IMR-90 (cell line): Measurements from ENCODE around the gene COLEC11. TPM values are rescaled to one million over a fixed set of nuclear protein-coding genes. Genes with fewer than 3 reads are reported as not detected.

ENCODE experiments used
- ATAC-seq: fragments of 200-7000 bp; cut with Tn5 transposase; 2 replicates; pipeline ENCODE4 v1.9.1; 2020; ENCODE audit warnings: low read depth, mild to moderate bottlenecking, moderate library complexity
- BruUV-seq: library from RNA; stranded (reverse); fragments of 400-500 nt; replicated peaks from 2 replicates; lab custom pipeline; 2021; lab: Mats Ljungman, UMichigan
- CTCF ChIA-PET: fragments of 300-600 bp; formaldehyde crosslinking; extraction: SDS; loops from one replicate; lab custom pipeline; 2021; ENCODE audit warnings: antibody characterized with exemption; lab: Yijun Ruan, JAX
- POLR2A ChIA-PET: fragments of 300-600 bp; sonication (Branson Sonifier 250); formaldehyde crosslinking; loops from one replicate; lab custom pipeline; 2022; ENCODE audit warnings: antibody characterized with exemption; ENCODE audit not compliant: unreplicated experiment; lab: Charles Lee
- DNase-seq: peaks from one replicate; pipeline ENCODE4 v3.0.0; 2013
- H2AFZ ChIP-seq: replicated peaks from 2 replicates; pipeline ENCODE3; 2013; ENCODE audit warnings: low read length, mild to moderate bottlenecking; ENCODE audit not compliant: poor library complexity
- H2AK5ac ChIP-seq: 2 replicates; pipeline ENCODE4 v1.6.1; 2013; ENCODE audit warnings: low read depth, low read length, inconsistent platforms
- H2AK9ac ChIP-seq: replicated peaks from 2 replicates; pipeline ENCODE3; 2013; ENCODE audit warnings: mild to moderate bottlenecking, low read depth, low read length, moderate library complexity; ENCODE audit not compliant: poor library complexity
- H2BK120ac ChIP-seq: 2 replicates; pipeline ENCODE4 v1.6.1; 2013; ENCODE audit warnings: low read depth, low read length, inconsistent platforms
- H2BK15ac ChIP-seq: 3 replicates; pipeline ENCODE4 v1.6.1; 2013; ENCODE audit warnings: low read depth, low read length, inconsistent platforms
- H2BK20ac ChIP-seq: 2 replicates; pipeline ENCODE4 v1.6.1; 2013; ENCODE audit warnings: low read depth, mild to moderate bottlenecking, inconsistent platforms, low read length, moderate library complexity
- H2BK5ac ChIP-seq: 2 replicates; pipeline ENCODE4 v1.6.1; 2013; ENCODE audit warnings: mild to moderate bottlenecking, low read depth, low read length, inconsistent platforms; ENCODE audit not compliant: poor library complexity, severe bottlenecking
- H3K14ac ChIP-seq: replicated peaks from 2 replicates; pipeline ENCODE4 v1.6.1; 2013; ENCODE audit warnings: low read depth, low read length, inconsistent platforms
- H3K18ac ChIP-seq: 2 replicates; pipeline ENCODE4 v1.6.1; 2013; ENCODE audit warnings: low read depth, low read length, control low read depth
- H3K23ac ChIP-seq: 2 replicates; pipeline ENCODE4 v1.6.1; 2013; ENCODE audit warnings: low read depth, low read length, inconsistent platforms
- H3K27ac ChIP-seq: 2 replicates; pipeline ENCODE4 v1.5.1; 2013; ENCODE audit warnings: mild to moderate bottlenecking, control low read depth, low read length; ENCODE audit not compliant: insufficient read depth
- H3K27me3 ChIP-seq: 2 replicates; pipeline ENCODE4 v1.6.1; 2013; ENCODE audit warnings: low read length; ENCODE audit not compliant: control insufficient read depth, insufficient read depth
- H3K36me3 ChIP-seq: 2 replicates; pipeline ENCODE4 v1.6.1; 2013; ENCODE audit warnings: low read length, mixed read lengths; ENCODE audit not compliant: control insufficient read depth, insufficient read depth
- H3K4ac ChIP-seq: 2 replicates; pipeline ENCODE4 v1.6.1; 2013; ENCODE audit warnings: low read depth, low read length, inconsistent platforms
- H3K4me1 ChIP-seq: 2 replicates; pipeline ENCODE4 v1.6.1; 2013; ENCODE audit warnings: low read length, mixed read lengths; ENCODE audit not compliant: control insufficient read depth, insufficient read depth
- H3K4me2 ChIP-seq: 2 replicates; pipeline ENCODE4 v1.6.1; 2013; ENCODE audit warnings: low read depth, mild to moderate bottlenecking, control low read depth, low read length, moderate library complexity
- H3K4me3 ChIP-seq: 2 replicates; pipeline ENCODE4 v1.5.1; 2013; ENCODE audit warnings: low read depth, mild to moderate bottlenecking, control low read depth, low read length, moderate library complexity; ENCODE audit not compliant: insufficient read depth
- H3K56ac ChIP-seq: 2 replicates; pipeline ENCODE4 v1.6.1; 2013; ENCODE audit warnings: low read length, inconsistent platforms; ENCODE audit not compliant: insufficient read depth; ENCODE audit errors: extremely low read depth
- H3K79me1 ChIP-seq, 2 experiments: 2 replicates each; pipeline ENCODE4 v1.6.1; 2013; ENCODE audit warnings: low read length in 2 of 2, inconsistent platforms in 1 of 2, low read depth in 1 of 2
- H3K9ac ChIP-seq: 2 replicates; pipeline ENCODE4 v1.6.1; 2013; ENCODE audit warnings: low read depth, low read length, control low read depth
- H3K9me1 ChIP-seq: 2 replicates; pipeline ENCODE4 v1.6.1; 2013; ENCODE audit warnings: low read length, inconsistent platforms; ENCODE audit not compliant: insufficient read depth
- H3K9me3 ChIP-seq: 2 replicates; pipeline ENCODE4 v1.6.1; 2013; ENCODE audit warnings: low read length; ENCODE audit not compliant: control insufficient read depth, insufficient read depth
- H4K20me1 ChIP-seq: 2 replicates; pipeline ENCODE4 v1.6.1; 2013; ENCODE audit warnings: low read length, inconsistent platforms; ENCODE audit not compliant: insufficient read depth
- H4K5ac ChIP-seq: 2 replicates; pipeline ENCODE4 v1.6.1; 2013; ENCODE audit warnings: mild to moderate bottlenecking, low read depth, low read length, control low read depth
- H4K8ac ChIP-seq, 2 experiments: 2 replicates each; pipeline ENCODE4 v1.6.1; 2013; ENCODE audit warnings: low read depth in 2 of 2, low read length in 2 of 2, control low read depth in 1 of 2, inconsistent platforms in 1 of 2
- H4K91ac ChIP-seq: 2 replicates; pipeline ENCODE4 v1.6.1; 2013; ENCODE audit warnings: low read depth, low read length, inconsistent platforms; ENCODE audit not compliant: insufficient read depth
- CHD1 ChIP-seq: IDR thresholded peaks from 2 replicates; pipeline ENCODE4 v1.6.1; 2012; ENCODE audit warnings: low read depth, low read length, improper control_type of control experiment
- CTCF ChIP-seq: conservative IDR thresholded peaks from 2 replicates; pipeline ENCODE4 v1.5.1; 2012; ENCODE audit warnings: mild to moderate bottlenecking, low read depth, low read length, improper control_type of control experiment
- MAFK ChIP-seq: IDR thresholded peaks from 2 replicates; pipeline ENCODE4 v1.6.1; 2012; ENCODE audit warnings: low read depth, low read length, improper control_type of control experiment
- RAD21 ChIP-seq: IDR thresholded peaks from 2 replicates; pipeline ENCODE4 v1.6.1; 2012; ENCODE audit warnings: low read length, improper control_type of control experiment
- RCOR1 ChIP-seq: IDR thresholded peaks from 2 replicates; pipeline ENCODE4 v1.6.1; 2012; ENCODE audit warnings: mild to moderate bottlenecking, low read length, improper control_type of control experiment; ENCODE audit not compliant: insufficient replicate concordance
- SMC3 ChIP-seq: fragments of 150-350 bp; IDR thresholded peaks from 2 replicates; pipeline ENCODE4 v1.6.1; 2016; ENCODE audit warnings: low read depth, mild to moderate bottlenecking, antibody characterized with exemption, low read length, moderate library complexity
- WGBS, 2 experiments: methylation state at CpG; one replicate each; pipeline versions ENCODE4 v1.1.5 to v1.1.7; 2013; ENCODE audit warnings: missing lambda C conversion rate in 2 of 2; ENCODE audit not compliant: insufficient read length in 1 of 2; ENCODE audit errors: extremely low coverage in 2 of 2; 5-methylcytosine and 5-hydroxymethylcytosine counted together
- dilution Hi-C: fragments of 300-500 bp; cut with HindIII; formaldehyde crosslinking; loops from one replicate; pipeline ENCODE4 v1.14.3; 2018; ENCODE audit warnings: low sequenced_read_pairs; ENCODE audit not compliant: unreplicated experiment
- in situ Hi-C: fragments of 300-500 bp; cut with MboI; formaldehyde crosslinking; loops from 3 replicates; pipeline ENCODE4 v1.14.3; 2019; ENCODE audit warnings: low sequenced_read_pairs, inconsistent platforms, mixed read lengths
- intact Hi-C: fragments of 100-400 bp; cut with micrococcal nuclease; formaldehyde crosslinking; loops from 2 replicates; pipeline ENCODE4 v1.10.0; 2022
- polyA plus RNA-seq, 3 experiments: library from polyadenylated mRNA; depleted of rRNA; stranded (reverse); fragments of >200 nt; gene quantifications; 2 replicates each; pipeline ENCODE4 v1.2.3, GENCODE V29; 2012; ENCODE audit warnings: low replicate concordance in 1 of 3
- total RNA-seq: library from RNA; depleted of rRNA; stranded (reverse); fragments of >200 nt; gene quantifications from 2 replicates; pipeline ENCODE4 v1.2.3, GENCODE V29; 2012
- TF ChIP-seq, protein P1 (sequence below): fragments of 150-350 bp; IDR thresholded peaks from 2 replicates; pipeline ENCODE4 v1.6.1; 2017; ENCODE audit warnings: mild to moderate bottlenecking, antibody characterized with exemption, low read length, low read depth

The COLEC11 gene
- total and polyA plus RNA-seq, 2 of the 4 experiments (the other 2 are of a cell fraction), result under 0.01 to 0.24 TPM

- H2BK5ac ChIP-seq, result no peak overlapping the region
- no peak overlapping the region for H2AK5ac ChIP-seq
- H3K9ac ChIP-seq, result no peak overlapping the region
- H3K4me2 ChIP-seq, result no peak overlapping the region
- no peak overlapping the region for H4K5ac ChIP-seq
- intact Hi-C loops (no loop called here), in situ Hi-C loops (no loop called here), dilution Hi-C loops (no loop called here)
- no peak overlapping the region for H3K56ac ChIP-seq
- no peak overlapping the region for H3K14ac ChIP-seq
- H4K8ac ChIP-seq, result no peak overlapping the region
- ChIA-PET CTCF (no interaction called here), POLR2A (interaction anchor here (0.6 kb wide), 1 partner anchor 46 kb away, joined by 3 read pairs; no protein-coding TSS in a partner anchor)
- peaks cover 28 to 51% of the 10 kb centered on the region in 2 experiments; a peak in 3 of 4 replicates for H3K79me1 ChIP-seq
- no peak overlapping the region for H3K23ac ChIP-seq
- 89% methylated on average over 3 of the region's 5 CpGs; no CpG with 5 or more reads in 1 of the 2 experiments for WGBS, 2 experiments
- peaks cover 56% of the 10 kb centered on the region for H4K20me1 ChIP-seq
- no peak overlapping the region for H2BK120ac ChIP-seq
- no peak overlapping the region for H2AK9ac ChIP-seq
- H3K27ac ChIP-seq, result no peak overlapping the region
- H3K18ac ChIP-seq, result no peak overlapping the region
- no peaks in the 10 kb centered on the region for H3K9me3 ChIP-seq
- H2BK15ac ChIP-seq, result no peak overlapping the region
- no peak overlapping the region for H3K4ac ChIP-seq
- no peak overlapping the region for H2BK20ac ChIP-seq
- H2AFZ ChIP-seq, result no peak overlapping the region
- peaks cover 3% of the 10 kb centered on the region; the same call in 1 of the 2 replicates for H3K9me1 ChIP-seq
- BruUV-seq, result no TSS peak
- peaks cover 9% of the 10 kb centered on the region for H3K4me1 ChIP-seq
- H3K4me3 ChIP-seq, result no peak overlapping the region
- DNase-seq (no peak), ATAC-seq (no peak)
- peaks cover 45% of the 10 kb centered on the region for H3K36me3 ChIP-seq
- no peaks in the 10 kb centered on the region for H3K27me3 ChIP-seq
- no peak for TF ChIP-seq RCOR1
- TF ChIP-seq CTCF, result no peak
- no peak for TF ChIP-seq MAFK
- TF ChIP-seq SMC3, result no peak
- no peak for TF ChIP-seq CHD1
- TF ChIP-seq, protein P1, sequence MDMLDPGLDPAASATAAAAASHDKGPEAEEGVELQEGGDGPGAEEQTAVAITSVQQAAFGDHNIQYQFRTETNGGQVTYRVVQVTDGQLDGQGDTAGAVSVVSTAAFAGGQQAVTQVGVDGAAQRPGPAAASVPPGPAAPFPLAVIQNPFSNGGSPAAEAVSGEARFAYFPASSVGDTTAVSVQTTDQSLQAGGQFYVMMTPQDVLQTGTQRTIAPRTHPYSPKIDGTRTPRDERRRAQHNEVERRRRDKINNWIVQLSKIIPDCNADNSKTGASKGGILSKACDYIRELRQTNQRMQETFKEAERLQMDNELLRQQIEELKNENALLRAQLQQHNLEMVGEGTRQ, result no peak
- TF ChIP-seq RAD21, result no peak
- no peak overlapping the region for H4K91ac ChIP-seq
Measured at GRCh38 chr2:3580449-3580848, 14.5 kb upstream of the COLEC11 start.
